Astrocyte (in vitro differentiated cells and primary cell): ENCODE measurements around the gene UPK3BL1. TPM values are rescaled to one million over a fixed set of nuclear protein-coding genes. Genes with fewer than 3 reads are reported as not detected.
"Not testable (repeated sequence)": the region's sequence is repeated elsewhere in the genome, so short reads cannot be mapped to it uniquely, and the experiment has no call there.

Experiments
- DNase-seq: peaks from one replicate; pipeline ENCODE4 v3.0.0-alpha.2; 2010; ENCODE audit warnings: low read depth
- FAIRE-seq: peaks from 2 replicates; lab custom pipeline; 2011; peaks lifted over from hg19 to GRCh38; lab: Jason Lieb, UNC
- H2AFZ ChIP-seq: 2 replicates; pipeline ENCODE4 v1.6.0; 2012; ENCODE audit warnings: low read depth, low read length, inconsistent platforms
- H3K27ac ChIP-seq: 2 replicates; pipeline ENCODE4 v1.5.1; 2011; ENCODE audit warnings: low read depth, low read length, inconsistent platforms
- H3K27me3 ChIP-seq: 2 replicates; pipeline ENCODE4 v1.6.0; 2011; ENCODE audit warnings: low read length, inconsistent platforms; ENCODE audit not compliant: insufficient read depth
- H3K36me3 ChIP-seq: 2 replicates; pipeline ENCODE4 v1.5.1; 2011; ENCODE audit warnings: low read length, inconsistent platforms; ENCODE audit not compliant: insufficient read depth
- H3K4me1 ChIP-seq: 2 replicates; pipeline ENCODE4 v1.5.1; 2011; ENCODE audit warnings: low read length, inconsistent platforms; ENCODE audit not compliant: insufficient read depth
- H3K4me2 ChIP-seq: 2 replicates; pipeline ENCODE4 v1.6.0; 2012; ENCODE audit warnings: low read length, inconsistent platforms
- H3K4me3 ChIP-seq: 2 replicates; pipeline ENCODE4 v1.5.1; 2011; ENCODE audit warnings: low read depth, mild to moderate bottlenecking, low read length, inconsistent platforms; ENCODE audit not compliant: insufficient read depth
- H3K79me2 ChIP-seq: 2 replicates; pipeline ENCODE4 v1.6.0; 2012; ENCODE audit warnings: mild to moderate bottlenecking, low read length, inconsistent platforms; ENCODE audit not compliant: insufficient read depth
- H3K9ac ChIP-seq: 2 replicates; pipeline ENCODE4 v1.6.0; 2012; ENCODE audit warnings: mild to moderate bottlenecking, low read length, inconsistent platforms
- H3K9me3 ChIP-seq: 2 replicates; pipeline ENCODE4 v1.5.1; 2012; ENCODE audit warnings: low read depth, mild to moderate bottlenecking, low read length, inconsistent platforms; ENCODE audit not compliant: insufficient read depth
- H4K20me1 ChIP-seq: 2 replicates; pipeline ENCODE4 v1.6.0; 2012; ENCODE audit warnings: low read length, inconsistent platforms; ENCODE audit not compliant: insufficient read depth
- H3K27ac Mint-ChIP-seq: one replicate; pipeline ENCODE4 v1.8.0; 2021; ENCODE audit warnings: mild to moderate bottlenecking, mixed read lengths; ENCODE audit not compliant: unreplicated experiment
- H3K27me3 Mint-ChIP-seq: one replicate; pipeline ENCODE4 v1.8.0; 2021; ENCODE audit warnings: low read depth, mixed read lengths; ENCODE audit not compliant: unreplicated experiment
- H3K36me3 Mint-ChIP-seq: one replicate; pipeline ENCODE4 v1.8.0; 2021; ENCODE audit warnings: low read depth, mixed read lengths; ENCODE audit not compliant: unreplicated experiment
- H3K4me1 Mint-ChIP-seq: one replicate; pipeline ENCODE4 v1.8.0; 2021; ENCODE audit warnings: low read depth, mixed read lengths; ENCODE audit not compliant: unreplicated experiment
- H3K4me3 Mint-ChIP-seq: one replicate; pipeline ENCODE4 v1.8.0; 2021; ENCODE audit warnings: mild to moderate bottlenecking, moderate library complexity, mixed read lengths; ENCODE audit not compliant: unreplicated experiment
- H3K9me3 Mint-ChIP-seq: one replicate; pipeline ENCODE4 v1.8.0; 2021; ENCODE audit warnings: mild to moderate bottlenecking, mixed read lengths; ENCODE audit not compliant: unreplicated experiment
- total RNA-seq: library from RNA; stranded (reverse); gene quantifications from 2 replicates; pipeline ENCODE4 v1.2.1, GENCODE V29; 2021

Gene UPK3BL1
- total RNA-seq, 1 donor from 2014 or later: 12.2 TPM

GRCh38 chr7:102666850-102667249, 24.3 kb upstream of the UPK3BL1 start:
- not testable (repeated sequence) for H3K36me3 ChIP-seq, H3K79me2 ChIP-seq, H3K4me3 ChIP-seq, H3K9me3 Mint-ChIP-seq, H3K27ac Mint-ChIP-seq, H2AFZ ChIP-seq, H3K9ac ChIP-seq, H3K27ac ChIP-seq, H3K27me3 ChIP-seq, H4K20me1 ChIP-seq, H3K4me1 ChIP-seq, H3K4me2 ChIP-seq, FAIRE-seq, H3K4me3 Mint-ChIP-seq, H3K9me3 ChIP-seq, H3K36me3 Mint-ChIP-seq, H3K27me3 Mint-ChIP-seq, H3K4me1 Mint-ChIP-seq, DNase-seq

GRCh38 chr7:102664765-102665164, 22.2 kb upstream of the UPK3BL1 start:
- not testable (repeated sequence) for H3K4me1 Mint-ChIP-seq, H3K27me3 Mint-ChIP-seq, H3K9ac ChIP-seq, H2AFZ ChIP-seq, H4K20me1 ChIP-seq, H3K79me2 ChIP-seq, H3K9me3 Mint-ChIP-seq, DNase-seq, H3K4me1 ChIP-seq, H3K4me3 ChIP-seq, H3K27me3 ChIP-seq, H3K36me3 Mint-ChIP-seq, H3K27ac ChIP-seq, H3K4me3 Mint-ChIP-seq, FAIRE-seq, H3K4me2 ChIP-seq, H3K9me3 ChIP-seq, H3K27ac Mint-ChIP-seq, H3K36me3 ChIP-seq

GRCh38 chr7:102649924-102650323, 7.3 kb upstream of the UPK3BL1 start, which contains the start of gene SPDYE2B:
SPDYE2B (plus strand) TSS chr7:102650319; CDS start chr7:102652349, 2,030 bp downstream.
- FAIRE-seq, H3K4me2 ChIP-seq, H4K20me1 ChIP-seq, H3K4me1 ChIP-seq, H3K36me3 Mint-ChIP-seq, H2AFZ ChIP-seq, DNase-seq, H3K4me3 ChIP-seq, H3K27ac ChIP-seq, H3K9ac ChIP-seq, H3K27me3 Mint-ChIP-seq, H3K9me3 Mint-ChIP-seq, H3K9me3 ChIP-seq, H3K79me2 ChIP-seq, H3K36me3 ChIP-seq, H3K27ac Mint-ChIP-seq, H3K4me3 Mint-ChIP-seq, H3K27me3 ChIP-seq, H3K4me1 Mint-ChIP-seq: not testable (repeated sequence)

- H3K4me2 ChIP-seq, H3K36me3 Mint-ChIP-seq, H3K27ac Mint-ChIP-seq, H4K20me1 ChIP-seq, H3K27me3 Mint-ChIP-seq, H3K79me2 ChIP-seq, H3K36me3 ChIP-seq, H2AFZ ChIP-seq, FAIRE-seq, H3K4me3 ChIP-seq, H3K9me3 ChIP-seq, DNase-seq, H3K4me1 Mint-ChIP-seq, H3K4me3 Mint-ChIP-seq, H3K9me3 Mint-ChIP-seq, H3K27me3 ChIP-seq, H3K4me1 ChIP-seq, H3K9ac ChIP-seq, H3K27ac ChIP-seq: not testable (repeated sequence)
Measured at GRCh38 chr7:102647813-102648212, 5.2 kb upstream of the UPK3BL1 start.

- DNase-seq, H3K9me3 ChIP-seq, FAIRE-seq, H4K20me1 ChIP-seq, H3K4me1 ChIP-seq, H3K9ac ChIP-seq, H3K79me2 ChIP-seq, H2AFZ ChIP-seq, H3K36me3 Mint-ChIP-seq, H3K27me3 ChIP-seq, H3K4me3 Mint-ChIP-seq, H3K9me3 Mint-ChIP-seq, H3K36me3 ChIP-seq, H3K27ac ChIP-seq, H3K27ac Mint-ChIP-seq, H3K4me2 ChIP-seq, H3K27me3 Mint-ChIP-seq, H3K4me1 Mint-ChIP-seq, H3K4me3 ChIP-seq: not testable (repeated sequence)
Measured at GRCh38 chr7:102643404-102643803, 813 bp upstream of the UPK3BL1 start.

GRCh38 chr7:102638848-102639247, 3.7 kb downstream of the UPK3BL1 start:
- H3K4me1 ChIP-seq, H3K27me3 ChIP-seq, H3K4me3 ChIP-seq, H3K9ac ChIP-seq, H3K9me3 Mint-ChIP-seq, H3K36me3 Mint-ChIP-seq, H2AFZ ChIP-seq, H3K4me2 ChIP-seq, DNase-seq, H3K27me3 Mint-ChIP-seq, H4K20me1 ChIP-seq, FAIRE-seq, H3K9me3 ChIP-seq, H3K27ac ChIP-seq, H3K4me1 Mint-ChIP-seq, H3K27ac Mint-ChIP-seq, H3K36me3 ChIP-seq, H3K79me2 ChIP-seq, H3K4me3 Mint-ChIP-seq: not testable (repeated sequence)
